ENCODE measurements around the gene CCL13. TPM values are rescaled to one million over a fixed set of nuclear protein-coding genes. Genes with fewer than 3 reads are reported as not detected.

CCL13 gene
- total and polyA plus RNA-seq, 2 of the 8 experiments (the other 6 are each of a cell fraction or from before 2014, with no cell fraction given), result not detected

GRCh38 chr17:34377078-34377823 is 21.0 kb downstream of the CCL13 start (continued):
- TF ChIP-seq, protein P1, sequence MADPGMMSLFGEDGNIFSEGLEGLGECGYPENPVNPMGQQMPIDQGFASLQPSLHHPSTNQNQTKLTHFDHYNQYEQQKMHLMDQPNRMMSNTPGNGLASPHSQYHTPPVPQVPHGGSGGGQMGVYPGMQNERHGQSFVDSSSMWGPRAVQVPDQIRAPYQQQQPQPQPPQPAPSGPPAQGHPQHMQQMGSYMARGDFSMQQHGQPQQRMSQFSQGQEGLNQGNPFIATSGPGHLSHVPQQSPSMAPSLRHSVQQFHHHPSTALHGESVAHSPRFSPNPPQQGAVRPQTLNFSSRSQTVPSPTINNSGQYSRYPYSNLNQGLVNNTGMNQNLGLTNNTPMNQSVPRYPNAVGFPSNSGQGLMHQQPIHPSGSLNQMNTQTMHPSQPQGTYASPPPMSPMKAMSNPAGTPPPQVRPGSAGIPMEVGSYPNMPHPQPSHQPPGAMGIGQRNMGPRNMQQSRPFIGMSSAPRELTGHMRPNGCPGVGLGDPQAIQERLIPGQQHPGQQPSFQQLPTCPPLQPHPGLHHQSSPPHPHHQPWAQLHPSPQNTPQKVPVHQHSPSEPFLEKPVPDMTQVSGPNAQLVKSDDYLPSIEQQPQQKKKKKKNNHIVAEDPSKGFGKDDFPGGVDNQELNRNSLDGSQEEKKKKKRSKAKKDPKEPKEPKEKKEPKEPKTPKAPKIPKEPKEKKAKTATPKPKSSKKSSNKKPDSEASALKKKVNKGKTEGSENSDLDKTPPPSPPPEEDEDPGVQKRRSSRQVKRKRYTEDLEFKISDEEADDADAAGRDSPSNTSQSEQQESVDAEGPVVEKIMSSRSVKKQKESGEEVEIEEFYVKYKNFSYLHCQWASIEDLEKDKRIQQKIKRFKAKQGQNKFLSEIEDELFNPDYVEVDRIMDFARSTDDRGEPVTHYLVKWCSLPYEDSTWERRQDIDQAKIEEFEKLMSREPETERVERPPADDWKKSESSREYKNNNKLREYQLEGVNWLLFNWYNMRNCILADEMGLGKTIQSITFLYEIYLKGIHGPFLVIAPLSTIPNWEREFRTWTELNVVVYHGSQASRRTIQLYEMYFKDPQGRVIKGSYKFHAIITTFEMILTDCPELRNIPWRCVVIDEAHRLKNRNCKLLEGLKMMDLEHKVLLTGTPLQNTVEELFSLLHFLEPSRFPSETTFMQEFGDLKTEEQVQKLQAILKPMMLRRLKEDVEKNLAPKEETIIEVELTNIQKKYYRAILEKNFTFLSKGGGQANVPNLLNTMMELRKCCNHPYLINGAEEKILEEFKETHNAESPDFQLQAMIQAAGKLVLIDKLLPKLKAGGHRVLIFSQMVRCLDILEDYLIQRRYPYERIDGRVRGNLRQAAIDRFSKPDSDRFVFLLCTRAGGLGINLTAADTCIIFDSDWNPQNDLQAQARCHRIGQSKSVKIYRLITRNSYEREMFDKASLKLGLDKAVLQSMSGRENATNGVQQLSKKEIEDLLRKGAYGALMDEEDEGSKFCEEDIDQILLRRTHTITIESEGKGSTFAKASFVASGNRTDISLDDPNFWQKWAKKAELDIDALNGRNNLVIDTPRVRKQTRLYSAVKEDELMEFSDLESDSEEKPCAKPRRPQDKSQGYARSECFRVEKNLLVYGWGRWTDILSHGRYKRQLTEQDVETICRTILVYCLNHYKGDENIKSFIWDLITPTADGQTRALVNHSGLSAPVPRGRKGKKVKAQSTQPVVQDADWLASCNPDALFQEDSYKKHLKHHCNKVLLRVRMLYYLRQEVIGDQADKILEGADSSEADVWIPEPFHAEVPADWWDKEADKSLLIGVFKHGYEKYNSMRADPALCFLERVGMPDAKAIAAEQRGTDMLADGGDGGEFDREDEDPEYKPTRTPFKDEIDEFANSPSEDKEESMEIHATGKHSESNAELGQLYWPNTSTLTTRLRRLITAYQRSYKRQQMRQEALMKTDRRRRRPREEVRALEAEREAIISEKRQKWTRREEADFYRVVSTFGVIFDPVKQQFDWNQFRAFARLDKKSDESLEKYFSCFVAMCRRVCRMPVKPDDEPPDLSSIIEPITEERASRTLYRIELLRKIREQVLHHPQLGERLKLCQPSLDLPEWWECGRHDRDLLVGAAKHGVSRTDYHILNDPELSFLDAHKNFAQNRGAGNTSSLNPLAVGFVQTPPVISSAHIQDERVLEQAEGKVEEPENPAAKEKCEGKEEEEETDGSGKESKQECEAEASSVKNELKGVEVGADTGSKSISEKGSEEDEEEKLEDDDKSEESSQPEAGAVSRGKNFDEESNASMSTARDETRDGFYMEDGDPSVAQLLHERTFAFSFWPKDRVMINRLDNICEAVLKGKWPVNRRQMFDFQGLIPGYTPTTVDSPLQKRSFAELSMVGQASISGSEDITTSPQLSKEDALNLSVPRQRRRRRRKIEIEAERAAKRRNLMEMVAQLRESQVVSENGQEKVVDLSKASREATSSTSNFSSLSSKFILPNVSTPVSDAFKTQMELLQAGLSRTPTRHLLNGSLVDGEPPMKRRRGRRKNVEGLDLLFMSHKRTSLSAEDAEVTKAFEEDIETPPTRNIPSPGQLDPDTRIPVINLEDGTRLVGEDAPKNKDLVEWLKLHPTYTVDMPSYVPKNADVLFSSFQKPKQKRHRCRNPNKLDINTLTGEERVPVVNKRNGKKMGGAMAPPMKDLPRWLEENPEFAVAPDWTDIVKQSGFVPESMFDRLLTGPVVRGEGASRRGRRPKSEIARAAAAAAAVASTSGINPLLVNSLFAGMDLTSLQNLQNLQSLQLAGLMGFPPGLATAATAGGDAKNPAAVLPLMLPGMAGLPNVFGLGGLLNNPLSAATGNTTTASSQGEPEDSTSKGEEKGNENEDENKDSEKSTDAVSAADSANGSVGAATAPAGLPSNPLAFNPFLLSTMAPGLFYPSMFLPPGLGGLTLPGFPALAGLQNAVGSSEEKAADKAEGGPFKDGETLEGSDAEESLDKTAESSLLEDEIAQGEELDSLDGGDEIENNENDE (IDR thresholded peaks at IDR 0.05; ENCODE audit: insufficient replicate concordance, low read length), result no peak
- TF ChIP-seq RXRA (IDR thresholded peaks at IDR 0.05; ENCODE audit: insufficient read depth, low read depth, low read length) (no peak), POLR2A (IDR thresholded peaks at IDR 0.05; ENCODE audit: control extremely low read depth in 1 of 2, low read depth in 2 of 2, low read length in 2 of 2) (no peak), KDM4A (IDR thresholded peaks at IDR 0.05; ENCODE audit: low read depth, low read length, severe bottlenecking) (no peak), FOSL1 (IDR thresholded peaks at IDR 0.05; ENCODE audit: insufficient read depth, low read depth, low read length) (no peak), CBX5 (IDR thresholded peaks at IDR 0.05; ENCODE audit: low read depth, low read length) (no peak), CTCF (IDR thresholded peaks at IDR 0.05; ENCODE audit: control extremely low read depth in 1 of 3, insufficient read depth in 1 of 3, low read depth in 1 of 3, low read length in 3 of 3) (no peak)
